ENCODE data around the gene MGRN1. TPM values are rescaled to one million over a fixed set of nuclear protein-coding genes. Genes with fewer than 3 reads are reported as not detected.

The MGRN1 gene
- total RNA-seq, 2 experiments from 2014 or later, result 74.4 to 79.5 TPM

DNA sequence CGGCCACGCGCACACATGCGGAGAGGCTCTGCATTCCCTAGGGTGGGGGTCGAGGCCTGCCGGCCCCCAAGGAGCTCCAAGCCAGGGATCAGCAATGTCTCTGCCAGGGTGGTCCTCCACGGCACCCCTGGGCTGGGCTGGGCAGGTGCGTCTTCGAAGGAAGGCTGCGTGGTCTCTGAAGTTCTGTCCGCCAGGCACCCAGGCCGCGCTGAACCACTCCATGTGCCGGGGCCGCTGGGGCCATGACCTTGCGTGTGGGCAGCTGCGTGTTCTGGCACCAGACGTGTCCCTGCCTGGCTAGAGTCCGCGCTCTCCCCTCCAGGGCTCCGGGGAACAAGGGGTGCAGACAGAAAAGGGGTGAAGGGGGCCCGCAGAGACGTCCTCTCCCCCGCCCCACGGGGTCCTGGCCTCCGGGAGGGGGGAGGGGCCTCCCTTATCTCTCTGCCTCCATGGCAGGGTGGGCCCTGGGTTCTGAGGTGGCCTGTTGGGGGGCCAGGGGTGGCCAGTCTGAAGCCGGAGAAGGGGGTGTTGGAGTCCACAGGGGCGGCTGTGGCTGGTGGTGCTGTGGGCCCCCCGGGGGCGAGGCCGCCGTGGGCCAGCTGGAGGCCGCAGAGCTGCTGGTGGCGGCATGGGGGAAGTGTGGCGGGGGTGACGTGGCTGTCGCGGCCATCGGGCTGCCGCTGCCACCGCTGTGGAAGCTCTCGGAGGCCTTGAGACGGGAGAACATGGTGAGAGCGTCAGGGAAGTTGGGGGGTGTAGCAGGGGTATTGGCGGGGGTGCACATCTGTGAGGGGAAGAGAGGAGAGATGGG is 15.2 kb upstream of the MGRN1 start:
- H3K27ac Mint-ChIP-seq, result no peak overlapping the region
- DNase-seq, result no peak
- H3K4me1 Mint-ChIP-seq, result peaks cover 4% of the 10 kb centered on the region
- no peaks in the 10 kb centered on the region for H3K9me3 Mint-ChIP-seq
- ChIA-PET CTCF (interaction anchor here (0.8 kb wide), 1 partner anchor 24 kb away, joined by 3 read pairs; no protein-coding TSS in a partner anchor), POLR2A (no interaction called here)
- no peaks in the 10 kb centered on the region for H3K36me3 Mint-ChIP-seq (ENCODE audit: low read depth)
- H3K4me3 Mint-ChIP-seq, result no peak overlapping the region
- no peaks in the 10 kb centered on the region for H3K27me3 Mint-ChIP-seq

DNA sequence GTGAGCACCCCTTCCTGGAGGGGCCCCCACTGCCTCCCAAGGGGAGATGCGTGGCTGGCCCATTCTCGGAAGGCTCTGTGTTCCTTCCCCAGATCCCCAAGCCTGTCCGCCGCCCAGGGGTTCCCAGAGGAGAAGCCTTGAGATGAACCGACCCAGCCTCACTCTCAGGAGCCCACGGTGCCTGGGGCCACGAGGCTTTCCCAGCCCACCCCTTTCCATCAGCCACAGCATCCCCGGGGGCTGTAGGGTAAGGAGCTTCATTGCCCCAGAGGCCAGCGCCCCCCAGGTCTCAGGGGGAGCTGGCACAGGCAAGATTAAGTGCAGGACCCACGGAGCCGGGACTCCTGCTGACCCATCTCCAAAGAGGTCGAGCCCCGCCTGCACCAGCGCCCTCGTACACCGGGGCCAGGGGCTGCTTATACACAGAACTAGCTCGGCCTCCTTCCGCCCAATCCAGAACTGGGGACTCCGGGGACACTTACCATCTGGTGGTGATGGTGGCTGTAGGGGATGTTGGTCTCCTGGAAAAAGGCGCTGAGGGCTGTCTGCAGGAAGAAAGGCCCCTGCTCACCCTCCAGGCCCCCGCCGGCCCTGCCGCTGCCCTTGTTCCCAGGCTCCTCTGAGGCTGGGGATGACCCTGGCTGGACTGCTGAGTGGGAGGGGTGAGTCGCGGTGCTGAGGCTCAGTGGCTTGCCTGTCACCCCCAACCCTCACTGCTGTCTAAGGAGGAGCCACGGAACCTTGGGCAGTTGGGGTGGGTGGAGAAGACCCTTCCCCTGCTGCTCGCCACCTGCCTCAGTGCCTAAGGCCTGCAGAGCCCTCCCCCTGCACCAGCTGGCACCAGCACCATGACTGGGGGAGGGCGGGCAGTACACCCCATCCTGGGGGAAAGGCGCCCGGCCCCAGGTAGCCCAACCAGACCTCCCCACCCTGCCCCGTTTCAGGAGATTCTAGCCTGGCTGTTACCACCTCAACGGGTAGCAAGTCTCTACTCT is 14.3 kb upstream of the MGRN1 start:
- Mint-ChIP-seq H3K27me3 (no peaks in the 10 kb centered on the region), H3K9me3 (no peaks in the 10 kb centered on the region), H3K36me3 (ENCODE audit: low read depth) (no peaks in the 10 kb centered on the region), H3K4me1 (peaks cover 6% of the 10 kb centered on the region), H3K27ac (no peak overlapping the region), H3K4me3 (no peak overlapping the region)
- no peak for DNase-seq
- ChIA-PET POLR2A (no interaction called here), CTCF (interaction anchor here (1.8 kb wide), 1 partner anchor 103 kb away, joined by 5 read pairs; no protein-coding TSS in a partner anchor)

DNA sequence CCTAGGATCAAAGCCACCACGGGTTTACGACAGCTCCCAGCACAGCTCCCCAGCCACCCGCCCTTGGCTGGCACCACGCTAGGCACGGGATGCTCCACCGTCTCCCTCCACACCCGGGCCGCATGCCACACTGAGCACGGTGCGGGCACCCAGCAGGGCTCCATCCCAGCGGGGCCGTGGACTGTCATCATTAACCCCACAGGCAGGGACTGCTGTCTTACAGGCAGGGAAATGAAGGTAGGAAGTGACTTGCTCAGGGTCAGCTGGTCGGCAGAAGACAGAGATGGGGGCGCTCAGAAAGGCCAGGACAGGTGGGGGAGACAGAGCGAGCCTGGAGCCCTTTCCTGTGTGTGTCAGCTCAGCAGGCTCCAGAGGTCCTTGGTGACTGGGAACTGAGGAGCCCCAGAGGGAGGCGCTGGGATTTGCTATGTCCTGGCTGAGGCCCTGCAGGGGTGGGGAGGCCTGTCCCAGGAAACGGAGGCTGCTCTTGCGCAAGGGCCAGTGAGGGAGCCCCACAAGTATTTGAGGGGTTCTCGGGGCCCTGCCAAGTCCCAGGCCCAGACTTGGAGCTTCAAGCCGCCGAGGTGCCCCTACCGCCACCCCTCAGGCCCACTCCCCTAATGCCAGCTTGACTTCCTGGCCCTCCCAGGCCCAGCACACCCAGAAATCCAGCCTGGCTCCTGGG is 13.1 kb upstream of the MGRN1 start:
- H3K4me3 Mint-ChIP-seq, result no peak overlapping the region
- no peak overlapping the region for H3K27ac Mint-ChIP-seq
- H3K9me3 Mint-ChIP-seq, result no peaks in the 10 kb centered on the region
- CTCF ChIA-PET, result interaction anchor here (1.4 to 1.8 kb wide), 2 partner anchors 13 to 105 kb away, joined by 5 read pairs; partner anchors contain the start of gene MGRN1
- peaks cover 14% of the 10 kb centered on the region for H3K4me1 Mint-ChIP-seq
- H3K36me3 Mint-ChIP-seq (ENCODE audit: low read depth), result no peaks in the 10 kb centered on the region
- POLR2A ChIA-PET, result no interaction called here
- no peaks in the 10 kb centered on the region for H3K27me3 Mint-ChIP-seq
- DNase-seq, result no peak

DNA sequence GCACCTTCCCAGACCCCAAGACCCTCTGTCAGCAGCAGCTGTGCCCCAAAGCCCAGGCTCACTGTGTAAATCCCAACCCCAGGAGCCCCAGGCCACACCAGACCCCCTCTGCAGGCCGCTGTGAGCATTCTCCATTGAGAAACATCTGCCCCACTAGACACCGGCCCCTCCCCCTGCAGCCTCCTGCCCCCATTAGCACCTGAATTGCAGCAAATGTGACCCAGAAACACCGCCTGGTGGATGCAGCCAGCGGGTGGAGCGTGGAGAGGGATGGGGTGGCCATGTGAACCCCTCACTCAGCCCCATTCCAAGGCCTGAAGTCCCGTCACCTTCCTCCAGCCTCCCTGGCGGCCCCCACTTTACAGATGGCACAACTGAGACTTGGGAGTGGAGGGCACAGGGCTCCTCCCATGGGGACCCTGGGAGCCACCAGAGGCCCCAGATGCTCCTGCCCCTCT is 12.1 kb upstream of the MGRN1 start:
- CTCF ChIA-PET, result interaction anchor here (1.4 to 1.8 kb wide), 2 partner anchors 12 to 106 kb away, joined by 5 read pairs; partner anchors contain the start of gene MGRN1

DNA sequence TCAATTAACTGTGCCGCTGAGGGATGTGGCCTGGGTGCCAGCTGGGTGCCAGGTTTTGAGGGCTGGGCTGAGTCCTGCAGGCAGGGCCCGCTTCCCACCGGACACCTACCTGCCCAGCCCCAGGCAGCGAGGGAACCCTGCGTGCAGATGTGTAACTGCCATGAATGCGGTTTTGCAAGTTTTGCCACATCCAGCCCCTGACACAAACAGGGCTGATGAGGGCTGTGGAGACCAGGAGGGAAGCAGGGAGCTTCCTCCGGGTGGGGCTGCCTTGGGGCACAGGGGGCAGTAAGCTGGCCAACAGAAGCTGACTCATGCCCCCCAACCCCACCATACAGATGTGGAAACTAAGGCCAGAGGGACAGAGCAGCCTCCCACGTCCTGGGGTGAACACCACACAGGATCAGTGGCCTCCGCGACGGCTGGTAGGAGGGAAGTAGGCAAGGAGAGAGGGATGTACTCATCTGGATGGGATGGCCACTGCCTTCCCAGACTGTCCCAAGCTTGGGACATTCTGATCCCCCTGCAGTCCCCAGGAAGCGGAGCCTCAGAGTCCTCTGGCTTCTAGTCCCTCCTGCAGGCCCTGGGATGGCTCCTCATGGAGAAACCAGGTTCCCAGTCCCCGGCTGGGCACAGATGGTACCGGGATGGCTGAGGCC is 11.5 kb upstream of the MGRN1 start:
- Mint-ChIP-seq H3K4me3 (peak overlapping the region; percentile 74), H3K4me1 (peaks cover 22% of the 10 kb centered on the region), H3K27me3 (no peaks in the 10 kb centered on the region), H3K27ac (no peak overlapping the region), H3K36me3 (ENCODE audit: low read depth) (no peaks in the 10 kb centered on the region), H3K9me3 (no peaks in the 10 kb centered on the region)
- ChIA-PET CTCF (interaction anchor here (2.7 kb wide), 1 partner anchor 11 kb away, joined by 9 read pairs; the partner anchor contains the start of gene MGRN1), POLR2A (no interaction called here)
- DNase-seq, result no peak

More for the DNA sequence above, 12.1 kb upstream of the MGRN1 start:
- POLR2A ChIA-PET, result no interaction called here
- Mint-ChIP-seq H3K27ac (no peak overlapping the region), H3K27me3 (no peaks in the 10 kb centered on the region), H3K4me3 (no peak overlapping the region), H3K4me1 (peaks cover 18% of the 10 kb centered on the region), H3K36me3 (ENCODE audit: low read depth) (no peaks in the 10 kb centered on the region), H3K9me3 (no peaks in the 10 kb centered on the region)
- DNase-seq, result no peak

DNA sequence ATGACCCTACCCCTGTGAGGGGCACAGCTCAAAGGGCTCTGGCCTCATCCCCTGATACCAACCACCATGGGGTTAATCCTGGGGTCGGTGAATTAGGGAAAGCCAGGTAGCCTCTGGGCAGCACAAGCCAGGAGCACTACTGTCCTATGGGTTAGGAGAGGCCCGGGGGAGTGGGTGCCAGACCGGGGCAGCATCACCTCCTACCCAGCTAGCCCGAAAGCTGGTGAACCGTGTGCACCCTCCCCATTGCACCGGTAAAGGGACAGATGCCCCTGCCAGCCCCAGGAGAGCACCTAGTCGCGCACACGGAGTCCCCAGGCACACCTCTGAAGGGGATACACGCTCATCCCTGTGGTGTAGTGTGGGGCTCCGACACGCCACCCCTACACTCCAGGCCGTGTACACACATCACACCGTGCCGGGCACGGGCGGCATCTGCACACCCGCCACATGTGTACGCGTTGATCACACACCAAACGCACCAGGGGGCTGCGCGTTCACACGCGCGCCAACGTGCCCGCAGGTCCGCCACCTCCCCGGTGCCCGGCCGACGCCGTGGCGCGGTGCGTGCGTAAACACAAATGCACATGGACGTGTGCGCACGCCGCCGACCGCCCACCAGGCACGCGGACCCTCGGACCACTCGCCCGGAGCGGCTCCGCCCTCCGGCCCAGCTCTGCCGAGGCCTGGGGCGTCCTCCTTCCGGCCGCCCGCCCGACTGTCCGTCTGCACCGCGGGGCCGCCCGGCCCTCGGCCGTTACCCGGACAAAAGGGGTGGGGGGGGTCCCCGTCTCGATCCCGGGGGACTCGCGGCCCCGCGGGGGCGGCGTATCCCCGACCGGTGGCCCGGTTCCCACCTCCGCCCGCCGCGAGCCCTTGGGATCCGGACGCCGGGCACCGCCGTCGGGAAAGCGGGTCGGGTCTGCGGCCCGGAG is 10.7 kb upstream of the MGRN1 start:
- Mint-ChIP-seq H3K27ac (peak overlapping the region; percentile 72), H3K4me3 (peak overlapping the region; percentile 74), H3K4me1 (peaks cover 22% of the 10 kb centered on the region), H3K27me3 (no peaks in the 10 kb centered on the region), H3K9me3 (no peaks in the 10 kb centered on the region), H3K36me3 (ENCODE audit: low read depth) (no peaks in the 10 kb centered on the region)
- DNase-seq, result peak; percentile 38
- ChIA-PET POLR2A (interaction anchor here (0.5 kb wide), 1 partner anchor 58 kb away, joined by 3 read pairs; the partner anchor contains the start of gene C16orf96), CTCF (interaction anchor here (2.7 kb wide), 1 partner anchor 10 kb away, joined by 9 read pairs; the partner anchor contains the start of gene MGRN1)

DNA sequence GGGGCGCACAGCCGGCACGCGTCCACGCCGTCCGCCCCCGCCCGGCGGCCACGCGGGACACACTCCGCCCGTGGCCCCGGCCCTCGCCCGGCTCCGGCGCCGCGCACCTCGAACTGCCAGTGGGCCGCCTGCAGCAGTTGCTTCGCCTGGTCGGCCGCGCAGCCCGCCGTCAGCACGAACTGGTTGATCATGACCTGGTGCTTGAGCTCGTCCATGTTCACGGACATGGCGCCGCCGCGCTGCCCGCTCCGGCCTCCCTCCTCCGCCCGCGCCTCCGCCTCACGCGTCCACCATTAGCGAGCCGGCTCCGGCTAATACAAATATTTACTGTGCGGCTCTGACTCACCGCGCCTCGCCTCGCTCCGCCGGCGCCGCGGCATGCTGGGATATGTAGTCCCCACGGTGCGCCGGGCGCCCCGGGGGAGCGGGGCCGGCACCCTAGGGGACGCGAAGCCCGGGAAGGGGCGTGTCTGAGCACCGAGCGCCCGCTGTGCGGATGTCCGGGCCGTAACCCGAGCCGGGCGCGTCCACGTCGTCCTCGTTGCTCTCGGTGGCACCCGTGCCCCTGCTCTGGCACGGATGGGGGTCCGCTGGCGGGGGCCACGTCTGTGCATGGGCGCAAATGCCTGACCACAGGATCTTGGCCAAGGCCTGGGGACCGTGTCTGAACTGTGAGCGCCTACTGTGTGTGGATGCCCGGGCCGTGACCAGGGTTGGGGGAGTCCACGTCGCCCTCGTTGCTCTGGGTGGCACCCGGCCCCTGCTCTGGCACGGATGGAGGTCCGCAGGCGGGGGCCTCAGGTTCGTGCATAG is 9.8 kb upstream of the MGRN1 start, which contains the start of gene UBALD1:
Gene UBALD1 (minus strand): TSS at position 318 of the 813 bp plus-strand sequence. CDS start 91 bp downstream, at position 227.
- CTCF ChIA-PET, result interaction anchor here (2.7 kb wide), 1 partner anchor 9 kb away, joined by 9 read pairs; the partner anchor contains the start of gene MGRN1
- POLR2A ChIA-PET, result interaction anchor here (0.5 kb wide), 1 partner anchor 59 kb away, joined by 3 read pairs; the partner anchor contains the start of gene C16orf96
- peak within 1 kb of the TSS; percentile 94 for H3K4me3 Mint-ChIP-seq
- H3K27me3 Mint-ChIP-seq, result no peaks in the 10 kb centered on the region
- peak within 1 kb of the TSS; percentile 95 for H3K27ac Mint-ChIP-seq
- no peaks in the 10 kb centered on the region for H3K9me3 Mint-ChIP-seq
- no peaks in the 10 kb centered on the region for H3K36me3 Mint-ChIP-seq (ENCODE audit: low read depth)
- DNase-seq, result peak; percentile 78
- H3K4me1 Mint-ChIP-seq, result peaks cover 22% of the 10 kb centered on the region

GRCh38 chr16:4615384-4616046 is 9.1 kb upstream of the MGRN1 start:
- H3K4me3 Mint-ChIP-seq, result peak overlapping the region; percentile 94
- H3K9me3 Mint-ChIP-seq, result no peaks in the 10 kb centered on the region
- peak overlapping the region; percentile 94 for H3K27ac Mint-ChIP-seq
- no peak for DNase-seq
- ChIA-PET CTCF (interaction anchor here (0.6 to 2.7 kb wide), 5 partner anchors 8 to 362 kb away, joined by 3 to 10 read pairs (median 6); partner anchors contain the start of gene MGRN1), POLR2A (no interaction called here)
- H3K4me1 Mint-ChIP-seq, result peaks cover 22% of the 10 kb centered on the region
- no peaks in the 10 kb centered on the region for H3K36me3 Mint-ChIP-seq (ENCODE audit: low read depth)
- no peaks in the 10 kb centered on the region for H3K27me3 Mint-ChIP-seq

DNA sequence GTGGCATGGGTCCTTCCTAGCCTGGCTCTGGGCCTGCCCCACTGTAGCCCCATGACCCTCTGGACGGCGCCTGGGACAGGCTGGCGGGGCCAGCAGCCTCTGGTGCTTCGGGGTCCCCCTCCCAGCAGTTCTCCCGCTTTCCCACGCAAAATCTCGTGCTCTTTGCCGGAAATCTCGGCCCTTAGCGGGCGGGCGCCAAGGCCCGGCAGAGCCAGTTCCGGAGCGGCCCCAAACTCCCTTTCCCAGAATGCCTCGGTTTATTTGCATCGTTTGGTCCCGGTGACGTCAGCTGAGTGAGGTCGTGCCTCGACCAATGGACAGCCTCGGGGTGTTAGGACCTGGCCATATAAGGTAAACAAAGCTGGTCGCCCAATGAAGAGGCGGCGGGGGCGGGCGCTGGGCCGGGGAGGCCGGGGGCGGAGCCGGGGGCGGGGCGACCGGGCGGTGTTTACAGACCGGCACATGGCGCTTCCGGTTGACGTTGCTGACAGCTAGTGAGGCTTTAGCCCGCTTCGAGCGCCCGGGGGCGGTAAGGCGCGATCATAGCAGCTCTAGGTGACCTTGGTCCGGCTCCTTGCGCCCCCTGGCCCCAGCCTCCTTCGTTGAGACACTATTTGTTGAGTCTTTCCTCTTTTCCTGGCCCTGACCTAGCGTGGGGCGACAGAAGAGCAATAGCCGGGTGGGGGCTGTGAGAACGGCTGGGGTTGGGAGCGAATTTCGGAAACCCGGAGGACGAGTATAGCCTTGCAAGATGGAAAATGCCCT is 8.4 kb upstream of the MGRN1 start:
- Mint-ChIP-seq H3K4me3 (peak overlapping the region; percentile 94), H3K27ac (peak overlapping the region; percentile 98), H3K4me1 (peaks cover 22% of the 10 kb centered on the region), H3K36me3 (ENCODE audit: low read depth) (no peaks in the 10 kb centered on the region), H3K9me3 (no peaks in the 10 kb centered on the region), H3K27me3 (no peaks in the 10 kb centered on the region)
- ChIA-PET POLR2A (no interaction called here), CTCF (interaction anchor here (0.6 to 1.5 kb wide), 8 partner anchors 8 to 363 kb away, joined by 3 to 10 read pairs (median 5); partner anchors contain the start of gene MGRN1)
- peak; percentile 100 for DNase-seq
